Measurements from ENCODE around the gene EXOC3L4. TPM values are rescaled to one million over a fixed set of nuclear protein-coding genes. Genes with fewer than 3 reads are reported as not detected.
"Not testable (repeated sequence)": the region's sequence is repeated elsewhere in the genome, so short reads cannot be mapped to it uniquely, and the experiment has no call there.

Gene EXOC3L4
- total RNA-seq, 1 experiment from 2014 or later = 1.4 TPM

DNA sequence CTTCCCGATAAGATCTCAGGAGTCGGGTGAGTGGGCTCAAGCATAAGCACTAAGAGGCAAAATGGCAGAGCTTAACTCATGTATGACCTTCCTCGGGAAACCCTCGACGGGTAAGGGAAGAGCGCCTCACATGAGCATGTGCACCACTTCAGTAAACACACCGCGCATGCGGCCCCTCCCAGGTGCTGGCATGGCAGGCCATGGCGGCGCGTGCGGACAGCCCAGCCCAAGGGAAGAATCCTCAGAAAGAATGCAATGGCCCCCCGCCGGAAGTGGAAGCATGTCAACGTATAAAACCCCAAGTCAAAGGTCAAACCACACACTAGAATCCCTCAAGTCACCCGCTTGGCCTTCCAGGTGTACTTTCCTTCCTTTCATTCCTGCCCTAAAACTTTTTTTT lies 22.1 kb downstream of the EXOC3L4 start:
- POLR2A ChIA-PET (ENCODE audit: unreplicated experiment) = no interaction called here
- H3K36me3 ChIP-seq (ENCODE audit: low read depth, low read length) = no peaks in the 10 kb centered on the region
- intact Hi-C loops (cut with micrococcal nuclease) = no loop called here
- H3K4me2 ChIP-seq (ENCODE audit: low read length) = no peak overlapping the region
- H3F3A ChIP-seq (ENCODE audit: low read length, unreplicated experiment) = no peaks in the 10 kb centered on the region
- H4K20me1 ChIP-seq (ENCODE audit: low read length) = no peaks in the 10 kb centered on the region
- CTCF ChIA-PET = no interaction called here
- H3K9me2 ChIP-seq (replicated peaks; ENCODE audit: low read length) = no peaks in the 10 kb centered on the region
- no peaks in the 10 kb centered on the region for H3K27me3 ChIP-seq (ENCODE audit: low read length)
- ATAC-seq (no peak), DNase-seq (no peak)
- no TSS peak for BruUV-seq (replicated peaks)
- H3K27ac ChIP-seq (ENCODE audit: low read length) = no peak overlapping the region
- H3K79me2 ChIP-seq (ENCODE audit: low read length) = no peaks in the 10 kb centered on the region
- peaks cover 8% of the 10 kb centered on the region for H3K4me1 ChIP-seq (ENCODE audit: insufficient read depth, low read length)
- TF ChIP-seq EZH2phosphoT487 (IDR thresholded peaks at IDR 0.05; ENCODE audit: borderline replicate concordance, low read length) (no peak), EZH2 (IDR thresholded peaks at IDR 0.05; ENCODE audit: low read length, unreplicated experiment) (no peak)
- TF ChIP-seq, protein P1, sequence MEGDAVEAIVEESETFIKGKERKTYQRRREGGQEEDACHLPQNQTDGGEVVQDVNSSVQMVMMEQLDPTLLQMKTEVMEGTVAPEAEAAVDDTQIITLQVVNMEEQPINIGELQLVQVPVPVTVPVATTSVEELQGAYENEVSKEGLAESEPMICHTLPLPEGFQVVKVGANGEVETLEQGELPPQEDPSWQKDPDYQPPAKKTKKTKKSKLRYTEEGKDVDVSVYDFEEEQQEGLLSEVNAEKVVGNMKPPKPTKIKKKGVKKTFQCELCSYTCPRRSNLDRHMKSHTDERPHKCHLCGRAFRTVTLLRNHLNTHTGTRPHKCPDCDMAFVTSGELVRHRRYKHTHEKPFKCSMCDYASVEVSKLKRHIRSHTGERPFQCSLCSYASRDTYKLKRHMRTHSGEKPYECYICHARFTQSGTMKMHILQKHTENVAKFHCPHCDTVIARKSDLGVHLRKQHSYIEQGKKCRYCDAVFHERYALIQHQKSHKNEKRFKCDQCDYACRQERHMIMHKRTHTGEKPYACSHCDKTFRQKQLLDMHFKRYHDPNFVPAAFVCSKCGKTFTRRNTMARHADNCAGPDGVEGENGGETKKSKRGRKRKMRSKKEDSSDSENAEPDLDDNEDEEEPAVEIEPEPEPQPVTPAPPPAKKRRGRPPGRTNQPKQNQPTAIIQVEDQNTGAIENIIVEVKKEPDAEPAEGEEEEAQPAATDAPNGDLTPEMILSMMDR (conservative IDR thresholded peaks at IDR 0.05; ENCODE audit: low read depth, low read length) = no peak
- no peak overlapping the region for H3K4me3 ChIP-seq (ENCODE audit: low read length)
- H2AFZ ChIP-seq (ENCODE audit: low read length) = no peak overlapping the region
- no peak overlapping the region for H3K9ac ChIP-seq (ENCODE audit: low read length)
- H3K9me3 ChIP-seq (ENCODE audit: low read length) = no peaks in the 10 kb centered on the region

DNA sequence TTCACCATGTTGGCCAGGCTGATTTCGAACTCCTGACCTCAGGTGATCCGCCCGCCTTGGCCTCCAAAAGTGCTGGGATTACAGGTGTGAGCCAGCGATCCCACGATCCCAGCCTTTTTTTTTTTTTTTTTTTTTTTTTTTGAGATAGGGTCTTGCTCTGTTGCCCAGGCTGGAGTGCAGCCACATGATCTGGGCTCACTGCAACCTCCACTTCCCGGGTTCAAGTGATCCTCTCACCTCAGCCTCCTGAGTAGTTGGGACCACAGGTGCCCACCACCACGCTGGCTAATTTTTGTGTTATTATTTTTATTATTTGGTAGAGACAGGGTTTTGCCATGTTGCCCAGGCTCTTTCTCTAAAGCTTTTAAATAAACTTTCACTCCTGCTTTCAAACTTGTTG lies 23.0 kb downstream of the EXOC3L4 start:
- H3K9me3 ChIP-seq (ENCODE audit: low read length); H3K9ac ChIP-seq (ENCODE audit: low read length); H3K79me2 ChIP-seq (ENCODE audit: low read length); BruUV-seq (replicated peaks); H2AFZ ChIP-seq (ENCODE audit: low read length); CTCF ChIA-PET; H3K9me2 ChIP-seq (replicated peaks; ENCODE audit: low read length); H3K4me3 ChIP-seq (ENCODE audit: low read length); intact Hi-C loops (cut with micrococcal nuclease); H3K36me3 ChIP-seq (ENCODE audit: low read depth, low read length); ATAC-seq; POLR2A ChIA-PET (ENCODE audit: unreplicated experiment); H3K4me2 ChIP-seq (ENCODE audit: low read length); H4K20me1 ChIP-seq (ENCODE audit: low read length); H3K27me3 ChIP-seq (ENCODE audit: low read length); H3K27ac ChIP-seq (ENCODE audit: low read length); DNase-seq; H3F3A ChIP-seq (ENCODE audit: low read length, unreplicated experiment): not testable (repeated sequence)
- H3K4me1 ChIP-seq (ENCODE audit: insufficient read depth, low read length) = peaks cover 14% of the 10 kb centered on the region

DNA sequence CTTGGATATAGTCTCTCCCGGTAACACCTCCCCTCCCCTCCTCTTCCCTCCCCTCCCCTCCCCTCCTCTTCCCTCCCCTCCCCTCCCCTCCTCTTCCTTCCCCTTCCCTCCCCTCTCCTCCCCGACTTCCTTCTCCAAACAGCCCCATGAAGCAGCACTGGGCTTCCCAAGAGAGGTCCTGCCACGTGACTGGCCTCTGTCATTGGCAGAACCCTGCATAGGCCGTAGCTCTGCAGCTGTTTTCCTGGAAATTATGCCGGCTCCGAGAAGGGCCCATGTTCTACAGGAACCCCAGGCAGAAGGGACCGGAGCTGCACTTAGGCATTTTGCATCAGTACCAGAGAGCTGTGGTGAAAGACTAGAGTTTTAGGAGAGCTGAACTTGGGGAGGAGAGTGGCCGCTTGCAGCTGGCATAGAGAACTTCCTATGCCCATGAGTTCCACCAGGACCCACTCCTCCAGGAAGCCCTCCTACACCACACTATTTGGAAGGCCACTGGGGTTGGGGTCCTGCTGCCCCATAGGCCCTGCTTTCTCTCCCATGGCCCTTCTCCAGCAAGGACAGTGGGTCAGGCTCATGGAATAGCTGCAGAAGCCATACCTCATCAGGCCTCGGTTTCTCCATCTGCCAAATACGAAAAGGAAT lies 23.6 kb downstream of the EXOC3L4 start:
- Histone ChIP-seq H2AFZ (ENCODE audit: low read length) (no peak overlapping the region), H3K27me3 (ENCODE audit: low read length) (no peaks in the 10 kb centered on the region), H3K4me3 (ENCODE audit: low read length) (no peak overlapping the region), H3K4me2 (ENCODE audit: low read length) (no peak overlapping the region), H3F3A (ENCODE audit: low read length, unreplicated experiment) (no peaks in the 10 kb centered on the region), H3K4me1 (ENCODE audit: insufficient read depth, low read length) (peaks cover 20% of the 10 kb centered on the region), H4K20me1 (ENCODE audit: low read length) (no peaks in the 10 kb centered on the region), H3K9me3 (ENCODE audit: low read length) (no peaks in the 10 kb centered on the region), H3K9ac (ENCODE audit: low read length) (no peak overlapping the region), H3K79me2 (ENCODE audit: low read length) (no peaks in the 10 kb centered on the region), H3K27ac (ENCODE audit: low read length) (no peak overlapping the region), H3K36me3 (ENCODE audit: low read depth, low read length) (no peaks in the 10 kb centered on the region), H3K9me2 (replicated peaks; ENCODE audit: low read length) (no peaks in the 10 kb centered on the region)
- POLR2A ChIA-PET (ENCODE audit: unreplicated experiment) = no interaction called here
- ATAC-seq (no peak), DNase-seq (no peak)
- CTCF ChIA-PET = no interaction called here
- intact Hi-C loops (cut with micrococcal nuclease) = no loop called here
- TF ChIP-seq, protein P1 (conservative IDR thresholded peaks at IDR 0.05; ENCODE audit: low read depth, low read length) = no peak
- TF ChIP-seq EZH2phosphoT487 (IDR thresholded peaks at IDR 0.05; ENCODE audit: borderline replicate concordance, low read length) (no peak), EZH2 (IDR thresholded peaks at IDR 0.05; ENCODE audit: low read length, unreplicated experiment) (no peak)
- no TSS peak for BruUV-seq (replicated peaks)
